Activated CD8-positive, alpha-beta T cell treated with anti-CD3 and anti-CD28 coated beads for 36 hours (primary cell): ENCODE data around the gene LMNA. TPM values are rescaled to one million over a fixed set of nuclear protein-coding genes. Genes with fewer than 3 reads are reported as not detected.

Experiments used
- ATAC-seq: fragments of 200-7000 bp; cut with Tn5 transposase; one replicate; pipeline ENCODE4 v1.10.0; 2021; ENCODE audit warnings: mild to moderate bottlenecking, moderate library complexity
- CTCF ChIA-PET: fragments of 350-600 bp; sonication (Branson Sonifier 250); formaldehyde crosslinking; loops from one replicate; lab custom pipeline; 2021; ENCODE audit warnings: antibody characterized with exemption; lab: Charles Lee
- POLR2A ChIA-PET: fragments of 350-600 bp; sonication (Branson Sonifier 250); formaldehyde crosslinking; loops from one replicate; lab custom pipeline; 2021; ENCODE audit warnings: antibody characterized with exemption; lab: Charles Lee
- DNase-seq: peaks from one replicate; pipeline ENCODE4 v3.0.0-alpha.2; 2020
- H3K27ac Mint-ChIP-seq: one replicate; pipeline ENCODE4 v1.8.0; 2021; ENCODE audit warnings: mild to moderate bottlenecking, mixed read lengths
- H3K27me3 Mint-ChIP-seq: one replicate; pipeline ENCODE4 v1.8.0; 2021; ENCODE audit warnings: mixed read lengths
- H3K36me3 Mint-ChIP-seq: one replicate; pipeline ENCODE4 v1.8.0; 2021; ENCODE audit warnings: low read depth, mixed read lengths
- H3K4me1 Mint-ChIP-seq: one replicate; pipeline ENCODE4 v1.8.0; 2021; ENCODE audit warnings: low read depth, mixed read lengths
- H3K4me3 Mint-ChIP-seq: one replicate; pipeline ENCODE4 v1.8.0; 2021; ENCODE audit warnings: mild to moderate bottlenecking, moderate library complexity, mixed read lengths
- H3K9me3 Mint-ChIP-seq: one replicate; pipeline ENCODE4 v1.8.0; 2021; ENCODE audit warnings: mixed read lengths
- intact Hi-C: fragments of 100-400 bp; cut with micrococcal nuclease; formaldehyde crosslinking; loops from one replicate; pipeline ENCODE4 v1.10.0; 2022
- total RNA-seq, 2 experiments: library from RNA; stranded (reverse); gene quantifications; one replicate each; pipeline ENCODE4 v1.2.3, GENCODE V29; 2021
- TF ChIP-seq, protein P1 (sequence below): fragments of 200-600 bp; IDR thresholded peaks from one replicate; pipeline ENCODE4 v1.8.0; 2022; ENCODE audit warnings: antibody characterized with exemption, mild to moderate bottlenecking

LMNA gene
- total RNA-seq, 2 experiments from 2014 or later: 51.8 to 56.6 TPM

- ChIA-PET CTCF (interaction anchor here (0.7 to 2.0 kb wide), 5 partner anchors 10 to 344 kb away, joined by 3 to 8 read pairs (median 3); no protein-coding TSS in a partner anchor), POLR2A (interaction anchor here (0.7 to 1.1 kb wide), 3 partner anchors 8 to 140 kb away, joined by 3 to 5 read pairs (median 4); no protein-coding TSS in a partner anchor)
- no peaks in the 10 kb centered on the region for H3K36me3 Mint-ChIP-seq
- H3K27me3 Mint-ChIP-seq: no peaks in the 10 kb centered on the region
- no peak for DNase-seq
- no peak overlapping the region for H3K4me3 Mint-ChIP-seq
- TF ChIP-seq, protein P1, sequence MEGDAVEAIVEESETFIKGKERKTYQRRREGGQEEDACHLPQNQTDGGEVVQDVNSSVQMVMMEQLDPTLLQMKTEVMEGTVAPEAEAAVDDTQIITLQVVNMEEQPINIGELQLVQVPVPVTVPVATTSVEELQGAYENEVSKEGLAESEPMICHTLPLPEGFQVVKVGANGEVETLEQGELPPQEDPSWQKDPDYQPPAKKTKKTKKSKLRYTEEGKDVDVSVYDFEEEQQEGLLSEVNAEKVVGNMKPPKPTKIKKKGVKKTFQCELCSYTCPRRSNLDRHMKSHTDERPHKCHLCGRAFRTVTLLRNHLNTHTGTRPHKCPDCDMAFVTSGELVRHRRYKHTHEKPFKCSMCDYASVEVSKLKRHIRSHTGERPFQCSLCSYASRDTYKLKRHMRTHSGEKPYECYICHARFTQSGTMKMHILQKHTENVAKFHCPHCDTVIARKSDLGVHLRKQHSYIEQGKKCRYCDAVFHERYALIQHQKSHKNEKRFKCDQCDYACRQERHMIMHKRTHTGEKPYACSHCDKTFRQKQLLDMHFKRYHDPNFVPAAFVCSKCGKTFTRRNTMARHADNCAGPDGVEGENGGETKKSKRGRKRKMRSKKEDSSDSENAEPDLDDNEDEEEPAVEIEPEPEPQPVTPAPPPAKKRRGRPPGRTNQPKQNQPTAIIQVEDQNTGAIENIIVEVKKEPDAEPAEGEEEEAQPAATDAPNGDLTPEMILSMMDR: no peak
- H3K27ac Mint-ChIP-seq: no peak overlapping the region
- intact Hi-C loops: no loop called here
- ATAC-seq: no peak
- H3K4me1 Mint-ChIP-seq: no peaks in the 10 kb centered on the region
- H3K9me3 Mint-ChIP-seq: no peaks in the 10 kb centered on the region
These were observed 40.8 kb upstream of the LMNA start for GRCh38 chr1:156073740-156074139.

DNA sequence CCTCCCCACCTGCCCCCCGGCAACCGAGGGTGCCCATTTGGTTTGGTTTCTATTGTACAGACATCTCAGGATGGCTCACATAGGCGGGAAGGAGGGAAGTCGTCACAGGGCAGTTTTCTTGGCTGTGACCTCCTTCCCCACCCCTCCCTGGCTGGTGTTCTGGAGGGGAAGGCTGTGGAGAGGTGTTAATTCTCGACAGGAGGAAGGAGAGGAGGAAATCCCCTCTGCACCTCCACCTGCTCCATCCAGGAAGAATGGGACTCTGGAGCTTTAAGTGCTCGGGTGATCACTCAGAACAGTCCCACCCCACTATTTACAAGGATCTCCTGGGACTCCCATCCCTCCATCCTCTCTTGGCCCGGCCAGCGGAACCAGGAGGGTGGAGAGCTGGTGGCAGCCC lies 39.9 kb upstream of the LMNA start:
- DNase-seq (no peak), ATAC-seq (no peak)
- ChIA-PET CTCF (interaction anchor here (1.0 to 2.0 kb wide), 2 partner anchors 22 to 55 kb away, joined by 3 to 8 read pairs; no protein-coding TSS in a partner anchor), POLR2A (no interaction called here)
- no peak overlapping the region for H3K27ac Mint-ChIP-seq
- H3K4me3 Mint-ChIP-seq: no peak overlapping the region
- H3K27me3 Mint-ChIP-seq: no peaks in the 10 kb centered on the region
- H3K36me3 Mint-ChIP-seq: no peaks in the 10 kb centered on the region
- no peaks in the 10 kb centered on the region for H3K9me3 Mint-ChIP-seq
- no peaks in the 10 kb centered on the region for H3K4me1 Mint-ChIP-seq
- TF ChIP-seq, protein P1: no peak
- intact Hi-C loops: no loop called here

- Mint-ChIP-seq H3K9me3 (no peaks in the 10 kb centered on the region), H3K4me3 (no peak overlapping the region), H3K4me1 (no peaks in the 10 kb centered on the region), H3K27ac (no peak overlapping the region), H3K36me3 (no peaks in the 10 kb centered on the region), H3K27me3 (no peaks in the 10 kb centered on the region)
- POLR2A ChIA-PET: no interaction called here
- ATAC-seq: no peak
- intact Hi-C loops: no loop called here
- TF ChIP-seq, protein P1: no peak
- no peak for DNase-seq
- CTCF ChIA-PET: interaction anchor here (1.0 to 2.0 kb wide), 3 partner anchors 8 to 54 kb away, joined by 3 to 8 read pairs (median 3); no protein-coding TSS in a partner anchor
These were observed 39.3 kb upstream of the LMNA start for GRCh38 chr1:156075162-156075561.

DNA sequence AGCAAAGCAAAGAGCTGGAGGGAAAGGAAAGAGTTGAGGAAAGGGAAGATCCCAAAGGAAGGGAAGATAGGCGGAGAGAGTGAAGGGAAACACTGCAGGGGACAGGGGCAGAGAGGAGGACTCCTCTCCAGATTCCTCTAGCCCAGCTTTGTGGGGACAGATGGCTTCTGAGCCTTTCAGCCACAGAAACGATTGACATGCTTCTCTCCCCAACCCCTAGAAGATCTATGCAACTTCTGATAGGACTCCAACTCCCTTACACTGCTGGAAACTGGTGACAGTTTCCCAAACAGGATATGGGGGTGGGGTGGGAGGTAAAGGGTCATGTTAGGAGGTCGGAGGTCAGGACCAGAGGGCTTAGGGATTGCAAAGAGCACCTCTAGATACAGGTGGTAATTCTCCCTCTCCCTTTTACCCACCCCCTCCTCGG lies 38.7 kb upstream of the LMNA start:
- Mint-ChIP-seq H3K27ac (no peak overlapping the region), H3K27me3 (no peaks in the 10 kb centered on the region), H3K9me3 (no peaks in the 10 kb centered on the region), H3K36me3 (no peaks in the 10 kb centered on the region), H3K4me3 (no peak overlapping the region), H3K4me1 (no peaks in the 10 kb centered on the region)
- no peak for ATAC-seq
- TF ChIP-seq, protein P1: no peak
- intact Hi-C loops: no loop called here
- ChIA-PET POLR2A (no interaction called here), CTCF (interaction anchor here (1.0 to 2.0 kb wide), 2 partner anchors 9 to 53 kb away, joined by 3 to 8 read pairs; no protein-coding TSS in a partner anchor)
- no peak for DNase-seq

DNA sequence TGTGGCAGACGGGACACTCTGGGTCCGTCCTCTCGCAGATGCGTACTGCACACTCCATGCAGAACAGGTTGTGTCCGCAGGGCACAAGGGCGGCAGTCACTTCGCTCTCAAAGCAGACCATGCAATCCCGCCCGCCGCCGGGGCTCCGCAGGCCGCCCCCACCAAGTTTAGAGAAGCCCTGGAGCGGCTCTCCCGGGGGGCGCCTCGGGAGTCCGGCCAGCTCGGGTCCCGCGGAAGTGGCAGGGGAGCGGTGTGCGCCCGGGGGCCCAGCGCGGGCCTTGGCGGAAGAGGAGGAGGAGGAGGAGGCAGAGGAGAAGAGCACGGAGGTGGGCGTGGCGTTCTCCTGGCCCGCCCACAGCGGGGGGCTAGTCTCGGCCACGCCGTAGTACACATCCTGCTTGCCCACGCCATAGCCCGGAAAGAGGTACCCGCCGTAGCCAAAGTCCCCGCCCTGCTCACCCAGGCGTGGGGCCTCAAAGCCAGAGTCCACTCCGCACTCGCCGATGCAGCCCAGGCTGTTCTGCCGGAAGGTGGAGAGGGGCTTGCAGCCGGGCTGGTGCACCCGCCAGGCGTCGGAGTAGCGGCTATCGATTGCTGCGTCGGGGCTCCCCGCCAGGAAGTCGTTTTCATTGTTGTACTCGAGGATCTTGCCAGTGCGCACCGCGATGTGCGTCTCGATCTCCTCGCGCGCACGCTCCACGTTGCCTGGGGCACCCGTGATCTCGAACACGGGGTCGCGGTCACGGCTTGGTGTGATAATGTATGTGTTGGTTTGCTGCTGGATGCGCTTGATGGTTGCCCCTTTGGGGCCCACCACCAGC lies 37.7 kb upstream of the LMNA start:
- CTCF ChIA-PET: no interaction called here
- peak; percentile 72 for ATAC-seq

More for the DNA sequence above, 37.7 kb upstream of the LMNA start:
- Mint-ChIP-seq H3K4me1 (no peaks in the 10 kb centered on the region), H3K9me3 (no peaks in the 10 kb centered on the region), H3K27ac (no peak overlapping the region), H3K4me3 (peak overlapping the region; percentile 44), H3K27me3 (no peaks in the 10 kb centered on the region), H3K36me3 (no peaks in the 10 kb centered on the region)
- peak; percentile 37 for DNase-seq
- POLR2A ChIA-PET: no interaction called here
- TF ChIP-seq, protein P1: no peak
- intact Hi-C loops: no loop called here
